ENCODE results near the gene KREMEN2.
A peak's percentile ranks its signal among the peaks of the same experiment; 100 is the strongest.

The KREMEN2 gene

GRCh38 chr16:2977440-2977839 lies 13.4 kb downstream of the KREMEN2 start:
- no peak for DNase-seq (ENCODE audit: low spot score)

- DNase-seq (ENCODE audit: low spot score): peak; percentile 39
These were observed 15.7 kb downstream of the KREMEN2 start for GRCh38 chr16:2979669-2980226.

- DNase-seq (ENCODE audit: low spot score): peak; percentile 93
These were observed 16.4 kb downstream of the KREMEN2 start, which contains the start of gene PKMYT1 for GRCh38 chr16:2980227-2981176. PKMYT1 (minus strand) TSS chr16:2980446; CDS start chr16:2979657, 789 bp downstream.

- DNase-seq (ENCODE audit: low spot score): no peak
These were observed 17.3 kb downstream of the KREMEN2 start for GRCh38 chr16:2981177-2981898.

GRCh38 chr16:2981899-2982250 lies 17.8 kb downstream of the KREMEN2 start:
- DNase-seq (ENCODE audit: low spot score): no peak

GRCh38 chr16:2982402-2982801 lies 18.3 kb downstream of the KREMEN2 start:
- DNase-seq (ENCODE audit: low spot score): no peak

GRCh38 chr16:2983706-2984136 lies 19.6 kb downstream of the KREMEN2 start:
- DNase-seq (ENCODE audit: low spot score): peak; percentile 76

GRCh38 chr16:2985462-2985861 lies 21.4 kb downstream of the KREMEN2 start:
- DNase-seq (ENCODE audit: low spot score): no peak

GRCh38 chr16:2985893-2986355 lies 21.8 kb downstream of the KREMEN2 start:
- DNase-seq (ENCODE audit: low spot score): no peak

- DNase-seq (ENCODE audit: low spot score): no peak
These were observed 22.6 kb downstream of the KREMEN2 start for GRCh38 chr16:2986623-2987188.

GRCh38 chr16:2987286-2987685 lies 23.2 kb downstream of the KREMEN2 start:
- no peak for DNase-seq (ENCODE audit: low spot score)

GRCh38 chr16:2987833-2988232 lies 23.8 kb downstream of the KREMEN2 start:
- DNase-seq (ENCODE audit: low spot score): no peak

GRCh38 chr16:2988590-2989099 lies 24.6 kb downstream of the KREMEN2 start:
- no peak for DNase-seq (ENCODE audit: low spot score)

GRCh38 chr16:2990891-2991290 lies 26.8 kb downstream of the KREMEN2 start:
- no peak for DNase-seq (ENCODE audit: low spot score)

GRCh38 chr16:2991566-2992261 lies 27.6 kb downstream of the KREMEN2 start:
- DNase-seq (ENCODE audit: low spot score): no peak

- DNase-seq (ENCODE audit: low spot score): no peak
These were observed 28.5 kb downstream of the KREMEN2 start for GRCh38 chr16:2992383-2993081.

GRCh38 chr16:2996298-2996697 lies 32.2 kb downstream of the KREMEN2 start:
- DNase-seq (ENCODE audit: low spot score): no peak

- no peak for DNase-seq (ENCODE audit: low spot score)
These were observed 35.9 kb downstream of the KREMEN2 start for GRCh38 chr16:2999929-3000328.

- DNase-seq (ENCODE audit: low spot score): no peak
These were observed 36.5 kb downstream of the KREMEN2 start for GRCh38 chr16:3000540-3000939.

GRCh38 chr16:3001316-3001715 lies 37.2 kb downstream of the KREMEN2 start:
- DNase-seq (ENCODE audit: low spot score): no peak
